Measurements from ENCODE around the gene DACH2.
"Not testable (repeated sequence)": the region's sequence is repeated elsewhere in the genome, so short reads cannot be mapped to it uniquely, and the experiment has no call there.

Gene DACH2

DNA sequence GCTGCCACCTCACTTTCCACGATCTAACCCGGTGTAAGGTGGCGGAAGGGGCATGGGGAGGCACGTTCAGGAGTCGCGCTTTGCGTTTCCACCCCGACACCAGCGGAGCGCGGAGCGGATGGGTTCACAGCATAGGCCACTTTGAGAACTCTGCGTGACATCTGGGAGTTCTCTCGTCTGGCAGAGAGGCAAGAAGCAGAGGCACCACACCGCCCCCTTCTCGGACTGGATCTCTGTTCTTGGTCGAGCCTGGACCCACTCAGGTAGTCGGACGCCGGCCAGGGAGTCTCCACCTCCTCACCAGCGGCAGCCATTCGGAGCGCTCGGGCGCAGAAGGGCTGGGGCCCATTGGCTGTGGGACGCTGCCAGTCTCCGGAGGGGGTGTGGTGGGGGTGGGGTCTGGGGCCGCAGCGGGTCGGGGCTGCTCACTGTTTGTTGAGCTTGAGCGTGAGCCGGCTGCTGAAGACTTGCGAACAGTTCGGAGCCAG is at the start of gene DACH2:
DACH2 (plus strand) TSS at position 428 of the 488 bp plus-strand sequence.
- no peak for DNase-seq

DNA sequence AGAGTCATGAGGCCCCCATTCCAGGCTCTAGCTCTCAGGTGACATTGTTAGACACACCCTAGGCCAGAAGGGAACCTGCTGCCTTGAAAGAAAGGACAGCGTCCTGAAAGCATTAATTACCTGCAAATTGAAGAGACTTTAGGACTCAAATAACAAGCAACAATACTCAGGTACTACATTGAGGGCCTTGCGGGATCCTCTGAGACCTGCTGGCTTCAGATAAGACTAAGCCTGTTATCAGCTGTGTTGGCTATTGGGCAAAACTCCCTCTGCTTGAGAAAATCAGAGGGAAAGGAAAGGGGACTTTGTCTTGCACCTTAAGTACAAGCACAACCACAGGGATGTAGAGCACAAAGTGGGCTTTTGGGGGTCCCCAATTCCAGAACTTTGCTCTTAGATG is 45.9 kb upstream of the DACH2 start:
- DNase-seq, result no peak

- DNase-seq, result no peak
Measured at GRCh38 chrX:86103061-86103460, 45.2 kb upstream of the DACH2 start.

GRCh38 chrX:86104526-86104925 is 43.7 kb upstream of the DACH2 start:
- no peak for DNase-seq

- no peak for DNase-seq
Measured at GRCh38 chrX:86121916-86122315, 26.3 kb upstream of the DACH2 start.

DNA sequence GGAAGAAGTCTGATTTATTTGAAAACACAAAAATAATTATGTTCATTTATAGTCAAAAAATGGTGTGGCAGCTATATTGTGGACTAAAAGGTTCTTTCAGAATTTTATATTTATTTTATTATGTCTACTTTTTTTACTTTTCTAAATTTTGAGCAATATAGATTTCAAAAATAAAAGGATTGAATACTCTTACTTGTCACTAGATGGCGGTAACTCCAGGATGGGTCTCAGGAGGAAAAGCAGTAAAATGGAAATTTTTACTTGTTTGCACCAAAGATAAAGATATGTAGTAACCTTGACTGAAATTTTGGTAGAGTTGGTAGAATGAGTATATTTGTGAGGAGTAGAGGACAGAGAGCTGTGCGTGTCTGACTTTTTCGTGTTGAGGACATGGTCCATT is 14.5 kb upstream of the DACH2 start:
- DNase-seq, result no peak

DNA sequence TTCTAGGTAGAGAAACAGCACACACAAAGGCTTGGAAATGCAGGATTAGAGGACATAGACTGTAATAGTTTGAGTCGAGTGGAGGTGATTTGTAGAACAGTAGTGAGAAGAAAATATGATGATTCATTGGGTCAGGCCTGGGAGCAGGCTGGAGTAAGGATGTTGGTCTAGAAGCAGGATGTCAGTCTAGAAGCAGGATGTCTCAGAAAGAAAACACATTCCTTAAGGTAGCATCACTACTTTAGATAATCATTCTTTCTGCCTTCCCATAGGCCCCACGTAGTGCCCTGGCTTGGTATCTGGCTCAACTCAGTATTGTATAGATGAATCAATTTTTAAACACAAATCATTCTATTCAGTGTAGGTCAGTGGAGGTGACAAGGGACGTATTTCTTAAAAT is 11.2 kb upstream of the DACH2 start:
- DNase-seq, result no peak

DNA sequence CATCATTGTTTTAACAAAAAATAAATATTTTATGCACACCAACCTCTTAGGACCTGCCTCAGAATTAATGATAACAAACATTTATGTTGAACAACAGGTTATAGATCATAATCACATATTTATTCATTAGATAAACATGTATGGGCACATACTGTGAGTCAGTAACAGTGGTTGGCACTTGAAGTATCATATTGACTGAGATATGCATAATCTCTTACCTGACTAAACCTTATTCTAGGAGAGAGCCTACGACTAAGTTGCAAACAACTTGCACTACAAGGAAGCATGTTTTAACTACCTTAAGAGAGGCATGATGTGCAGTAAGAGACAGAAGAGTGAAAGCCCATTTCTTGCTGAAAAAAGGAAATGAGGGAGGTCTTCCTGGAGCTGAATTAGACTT is 6.5 kb upstream of the DACH2 start:
- no peak for DNase-seq

- no peak for DNase-seq
Measured at GRCh38 chrX:86146102-86146501, 2.1 kb upstream of the DACH2 start.

- DNase-seq, result no peak
Measured at GRCh38 chrX:86148594-86148993, 343 bp downstream of the DACH2 start.

DNA sequence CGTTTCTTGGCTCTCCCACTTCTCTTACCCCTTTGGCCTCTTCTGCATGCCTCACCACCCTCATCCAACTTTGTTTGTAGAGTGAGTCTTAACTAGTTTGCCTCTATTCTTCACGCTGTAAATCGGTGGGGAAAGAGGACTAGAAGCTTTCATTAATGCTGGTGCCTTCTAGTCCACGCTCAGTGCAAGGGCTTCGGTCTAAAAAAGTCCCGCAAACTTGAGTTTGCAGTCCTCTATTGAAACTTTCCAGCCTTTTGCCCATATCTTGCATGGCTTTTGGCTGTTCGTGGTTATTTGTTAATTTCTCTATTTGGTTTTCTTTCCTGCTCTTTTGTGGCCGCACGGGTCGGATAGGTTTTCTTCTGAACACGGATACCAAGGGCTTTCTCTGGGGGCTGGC is 868 bp downstream of the DACH2 start:
- no peak for DNase-seq

DNA sequence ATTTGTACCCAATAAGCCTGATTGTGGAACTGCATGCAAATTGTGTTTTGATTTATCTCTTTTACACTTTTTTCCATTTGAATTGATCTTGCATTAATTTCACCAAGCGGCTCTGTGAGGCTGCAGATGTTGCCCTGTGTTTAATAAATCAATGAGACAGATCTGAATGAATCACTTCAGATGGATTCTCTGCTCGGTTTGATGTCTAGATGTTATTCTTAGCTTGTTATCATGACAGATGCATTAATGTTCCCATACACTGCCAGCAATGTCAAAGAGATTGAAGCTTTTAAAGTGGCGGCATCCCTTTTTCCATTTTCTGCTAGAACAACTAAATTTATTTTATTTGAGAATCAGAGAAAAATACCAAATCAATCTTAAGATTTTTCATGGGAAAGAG is 6.3 kb downstream of the DACH2 start:
- no peak for DNase-seq

DNA sequence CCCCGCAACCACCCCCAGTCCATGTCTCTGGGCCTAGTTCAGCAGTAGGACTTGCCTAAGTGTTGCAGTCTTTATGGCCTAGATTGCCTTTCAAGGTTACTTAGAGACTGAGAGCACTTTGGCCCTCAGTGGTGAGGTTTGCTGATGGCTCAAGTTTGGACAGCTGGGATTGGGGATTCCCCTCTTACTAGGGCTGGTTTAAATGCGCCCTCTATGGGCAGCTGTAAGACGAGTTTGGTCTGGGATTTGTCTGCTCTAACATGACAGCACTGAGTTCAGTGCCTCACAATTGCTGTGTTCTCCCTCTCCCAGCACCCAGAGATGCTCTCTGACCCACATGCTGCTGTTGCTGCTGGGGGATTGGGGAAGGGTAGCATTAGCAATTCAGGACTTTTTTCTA is 23.1 kb downstream of the DACH2 start:
- peak; percentile 0 for DNase-seq

- no peak for DNase-seq
Measured at GRCh38 chrX:86178906-86179305, 30.7 kb downstream of the DACH2 start.

GRCh38 chrX:86181325-86181724 is 33.1 kb downstream of the DACH2 start:
- DNase-seq, result not testable (repeated sequence)

DNA sequence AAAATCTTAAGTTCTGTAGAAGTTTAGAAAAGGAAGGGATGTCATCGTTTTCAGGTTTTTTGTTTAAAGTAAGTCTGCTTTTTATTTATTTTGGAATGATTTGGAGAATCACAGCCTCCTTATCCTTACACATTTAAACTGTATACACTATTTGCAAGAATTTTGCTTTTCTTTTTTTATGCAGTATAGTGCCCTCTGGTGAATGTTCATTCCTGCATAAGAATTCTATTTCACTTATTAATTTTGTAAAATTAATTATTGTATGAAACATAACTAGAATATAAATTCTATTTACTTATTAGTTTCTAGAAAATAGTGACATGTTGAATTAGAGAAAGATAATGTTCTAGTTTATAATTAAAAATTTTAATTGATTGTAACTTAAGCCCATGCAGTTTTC is 44.6 kb downstream of the DACH2 start:
- DNase-seq, result no peak

DNA sequence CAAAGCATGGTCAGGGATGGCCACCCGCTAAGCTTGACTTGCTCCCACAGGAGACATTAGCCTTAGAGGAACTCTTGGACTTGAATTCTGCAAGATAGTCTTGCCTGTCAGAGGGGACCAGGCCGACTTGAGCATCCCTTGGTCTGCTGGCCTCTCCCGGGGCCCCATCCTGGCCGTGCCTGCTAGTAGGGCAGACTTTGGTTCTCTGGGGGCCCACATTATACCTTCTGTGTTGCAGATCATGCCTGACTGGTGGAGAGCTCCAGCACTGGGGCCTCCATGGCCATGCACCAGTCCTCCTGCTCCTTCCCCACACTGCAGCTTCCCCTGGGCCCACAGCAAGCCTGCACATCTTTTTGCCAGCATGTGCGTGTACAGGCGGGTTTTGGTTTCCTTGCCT is 46.5 kb downstream of the DACH2 start:
- DNase-seq, result no peak

DNA sequence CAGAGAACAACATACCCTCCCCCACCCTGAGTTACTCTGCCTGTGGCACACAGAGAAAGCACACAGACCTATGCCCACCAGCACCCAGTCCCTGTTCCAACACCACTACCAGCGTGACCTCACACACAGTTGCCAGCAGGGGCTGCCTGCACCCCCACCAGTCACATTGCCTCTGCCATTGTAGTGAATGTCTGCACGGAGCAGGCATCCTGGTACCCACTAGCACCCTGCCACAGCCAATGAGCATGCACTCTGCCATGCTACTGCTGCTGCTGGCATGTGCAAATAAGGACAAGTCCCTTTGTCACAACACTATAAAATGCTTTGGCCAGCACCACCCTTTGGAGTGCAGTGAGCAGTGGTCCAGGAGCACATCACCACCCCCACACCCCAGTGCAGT is 47.1 kb downstream of the DACH2 start:
- no peak for DNase-seq

- DNase-seq, result no peak
Measured at GRCh38 chrX:86197815-86198214, 49.6 kb downstream of the DACH2 start.

GRCh38 chrX:86210772-86211171 is 62.5 kb downstream of the DACH2 start:
- DNase-seq, result no peak

GRCh38 chrX:86215260-86215659 is 67.0 kb downstream of the DACH2 start:
- DNase-seq, result no peak

GRCh38 chrX:86237482-86237881 is 89.2 kb downstream of the DACH2 start:
- DNase-seq, result no peak

- DNase-seq, result no peak
Measured at GRCh38 chrX:86241547-86241946, 93.3 kb downstream of the DACH2 start.

DNA sequence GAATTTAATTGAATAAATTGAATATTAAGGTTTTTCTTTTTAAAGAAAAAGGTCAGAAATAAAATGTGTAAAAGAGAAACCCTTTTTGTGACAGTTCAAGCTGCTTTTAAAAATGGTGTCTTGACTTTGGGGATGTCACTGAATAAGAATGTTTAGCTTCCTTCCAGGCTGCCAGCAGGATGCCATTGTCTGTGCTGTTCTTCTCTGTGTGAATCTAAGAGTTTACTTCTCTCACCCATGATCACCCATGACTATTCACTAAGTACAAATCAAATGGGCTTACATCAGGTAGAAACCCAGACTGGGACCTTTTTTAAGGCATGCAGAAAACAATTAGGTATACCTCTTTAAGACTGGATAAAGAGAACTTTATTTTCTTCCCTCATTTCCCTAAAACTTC is 115.3 kb downstream of the DACH2 start:
- DNase-seq, result no peak

- no peak for DNase-seq
Measured at GRCh38 chrX:86295293-86295692, 147.0 kb downstream of the DACH2 start.

DNA sequence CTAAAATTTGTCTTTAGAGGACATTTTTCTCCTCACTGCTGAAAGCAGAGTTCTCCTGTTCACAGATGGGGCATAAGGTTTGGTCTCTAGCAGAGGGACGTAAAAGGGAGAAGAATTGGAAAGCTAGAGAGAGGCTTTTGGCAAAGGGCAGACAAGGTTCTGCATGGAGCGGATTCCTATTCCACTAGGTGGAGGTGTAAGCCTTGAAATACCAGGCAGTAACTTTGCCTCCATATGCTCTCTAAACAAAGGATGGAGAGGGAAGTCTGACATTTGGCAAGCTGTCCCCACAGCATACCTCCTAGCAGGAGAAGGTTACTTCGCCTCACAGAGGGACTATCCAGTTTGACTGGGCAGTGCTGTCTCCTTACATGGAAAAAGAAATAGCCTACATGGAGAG is 174.7 kb downstream of the DACH2 start:
- DNase-seq, result no peak

Data from DMS153 (cell line).